ENCODE measurements around the gene LGALS9C. TPM values are rescaled to one million over a fixed set of nuclear protein-coding genes. Genes with fewer than 3 reads are reported as not detected.
"Not testable (repeated sequence)": the region's sequence is repeated elsewhere in the genome, so short reads cannot be mapped to it uniquely, and the experiment has no call there.

The LGALS9C gene
- polyA plus RNA-seq, 1 donor (not counting 4 experiments of a cell fraction or from before 2014, with no cell fraction given): 5.7 TPM

DNA sequence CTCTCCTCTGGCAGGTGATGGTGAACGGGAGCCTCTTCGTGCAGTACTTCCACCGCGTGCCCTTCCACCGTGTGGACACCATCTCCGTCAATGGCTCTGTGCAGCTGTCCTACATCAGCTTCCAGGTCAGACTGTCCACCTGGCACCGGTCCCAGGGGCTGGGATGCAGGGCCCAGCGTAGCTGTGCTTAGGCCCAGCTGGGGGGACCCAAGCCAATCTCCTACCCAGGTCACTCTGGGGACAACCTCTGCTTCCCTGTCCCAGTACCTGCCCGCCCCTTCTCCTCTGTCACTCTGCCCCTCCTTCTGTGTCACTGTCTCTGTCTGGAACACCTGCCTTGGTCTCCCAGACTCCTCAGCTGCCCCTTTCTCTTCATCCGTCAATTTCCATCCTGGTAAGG lies 11.0 kb downstream of the LGALS9C start:
- H2AFZ ChIP-seq (ENCODE audit: control insufficient read depth, low read length); H3K27ac ChIP-seq (ENCODE audit: control insufficient read depth, insufficient read depth, low read length); H3K4me2 ChIP-seq (ENCODE audit: control insufficient read depth, extremely low read depth, insufficient read depth, low read depth, low read length); FAIRE-seq; H3K79me2 ChIP-seq (ENCODE audit: control insufficient read depth, insufficient read depth, low read length); H3K27me3 ChIP-seq (ENCODE audit: control insufficient read depth, extremely low read depth, insufficient read depth, low read length); H4K20me1 ChIP-seq (ENCODE audit: control insufficient read depth, extremely low read depth, insufficient read depth, low read length); H3K9me1 ChIP-seq (ENCODE audit: control insufficient read depth, extremely low read depth, insufficient read depth, low read length); H3K4me3 ChIP-seq (ENCODE audit: control insufficient read depth in 2 of 3, extremely low read depth in 1 of 3, insufficient read depth in 2 of 3, low read depth in 1 of 3, low read length in 3 of 3); H3K9ac ChIP-seq (ENCODE audit: control insufficient read depth, extremely low read depth, insufficient read depth, low read length); dilution Hi-C loops (cut with MboI; ENCODE audit: extremely low pct_ligation_motif_present, low sequenced_read_pairs); DNase-seq (ENCODE audit: low read depth, low spot score); H3K4me1 ChIP-seq (ENCODE audit: control insufficient read depth, extremely low read depth, insufficient read depth, low read length); H3K9me3 ChIP-seq (ENCODE audit: control insufficient read depth, low read depth, low read length); H3K36me3 ChIP-seq (ENCODE audit: control insufficient read depth in 2 of 2, extremely low read depth in 1 of 2, insufficient read depth in 2 of 2, low read length in 2 of 2): not testable (repeated sequence)

DNA sequence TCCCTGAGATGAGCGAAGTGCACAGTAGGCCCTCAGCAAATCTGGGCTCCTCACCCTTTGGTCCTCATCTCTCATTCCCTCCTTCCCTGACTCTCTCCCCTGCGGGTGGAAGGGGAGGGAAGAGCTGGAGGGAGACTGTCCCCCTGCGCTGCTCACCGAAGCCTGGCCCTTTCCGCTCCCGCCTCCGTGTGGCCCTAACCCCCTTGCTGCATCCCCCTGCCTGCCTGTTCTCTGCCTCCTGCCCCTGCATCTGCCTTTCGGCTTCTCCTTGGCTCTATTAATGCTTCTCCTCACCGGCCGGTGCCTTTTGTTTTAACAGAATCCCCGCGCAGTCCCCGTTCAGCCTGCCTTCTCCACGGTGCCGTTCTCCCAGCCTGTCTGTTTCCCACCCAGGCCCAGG lies 12.0 kb downstream of the LGALS9C start:
- H3K4me3 ChIP-seq (ENCODE audit: control insufficient read depth in 2 of 3, extremely low read depth in 1 of 3, insufficient read depth in 2 of 3, low read depth in 1 of 3, low read length in 3 of 3); H2AFZ ChIP-seq (ENCODE audit: control insufficient read depth, low read length); dilution Hi-C loops (cut with MboI; ENCODE audit: extremely low pct_ligation_motif_present, low sequenced_read_pairs); H3K36me3 ChIP-seq (ENCODE audit: control insufficient read depth in 2 of 2, extremely low read depth in 1 of 2, insufficient read depth in 2 of 2, low read length in 2 of 2); H3K9ac ChIP-seq (ENCODE audit: control insufficient read depth, extremely low read depth, insufficient read depth, low read length); H3K27me3 ChIP-seq (ENCODE audit: control insufficient read depth, extremely low read depth, insufficient read depth, low read length); FAIRE-seq; H4K20me1 ChIP-seq (ENCODE audit: control insufficient read depth, extremely low read depth, insufficient read depth, low read length); H3K27ac ChIP-seq (ENCODE audit: control insufficient read depth, insufficient read depth, low read length); H3K4me1 ChIP-seq (ENCODE audit: control insufficient read depth, extremely low read depth, insufficient read depth, low read length); H3K79me2 ChIP-seq (ENCODE audit: control insufficient read depth, insufficient read depth, low read length); H3K4me2 ChIP-seq (ENCODE audit: control insufficient read depth, extremely low read depth, insufficient read depth, low read depth, low read length); H3K9me1 ChIP-seq (ENCODE audit: control insufficient read depth, extremely low read depth, insufficient read depth, low read length); DNase-seq (ENCODE audit: low read depth, low spot score); H3K9me3 ChIP-seq (ENCODE audit: control insufficient read depth, low read depth, low read length): not testable (repeated sequence)

DNA sequence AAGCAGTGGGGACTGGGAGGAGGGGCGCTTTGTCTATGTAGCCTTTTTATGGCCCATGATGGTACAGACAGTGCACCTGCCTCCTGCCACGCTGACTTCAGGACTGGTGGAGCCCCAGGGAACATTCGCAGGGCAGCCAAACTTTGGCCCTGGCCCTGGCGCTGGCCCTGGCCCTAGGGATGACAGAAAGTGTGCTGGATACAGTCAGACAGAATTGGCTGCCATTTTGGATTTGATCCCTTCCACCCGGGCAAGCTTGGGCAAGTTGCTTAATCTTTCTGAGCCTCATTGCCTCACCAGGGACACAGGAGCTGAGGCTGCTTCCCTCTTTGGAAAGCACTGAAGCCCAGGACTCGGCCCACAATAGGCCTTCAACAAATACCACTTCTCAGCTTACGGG lies 13.4 kb downstream of the LGALS9C start:
- H4K20me1 ChIP-seq (ENCODE audit: control insufficient read depth, extremely low read depth, insufficient read depth, low read length); H3K4me3 ChIP-seq (ENCODE audit: control insufficient read depth in 2 of 3, extremely low read depth in 1 of 3, insufficient read depth in 2 of 3, low read depth in 1 of 3, low read length in 3 of 3); dilution Hi-C loops (cut with MboI; ENCODE audit: extremely low pct_ligation_motif_present, low sequenced_read_pairs); H3K9me3 ChIP-seq (ENCODE audit: control insufficient read depth, low read depth, low read length); H3K9me1 ChIP-seq (ENCODE audit: control insufficient read depth, extremely low read depth, insufficient read depth, low read length); H3K4me1 ChIP-seq (ENCODE audit: control insufficient read depth, extremely low read depth, insufficient read depth, low read length); H3K36me3 ChIP-seq (ENCODE audit: control insufficient read depth in 2 of 2, extremely low read depth in 1 of 2, insufficient read depth in 2 of 2, low read length in 2 of 2); H3K79me2 ChIP-seq (ENCODE audit: control insufficient read depth, insufficient read depth, low read length); H3K9ac ChIP-seq (ENCODE audit: control insufficient read depth, extremely low read depth, insufficient read depth, low read length); H3K27me3 ChIP-seq (ENCODE audit: control insufficient read depth, extremely low read depth, insufficient read depth, low read length); H2AFZ ChIP-seq (ENCODE audit: control insufficient read depth, low read length); H3K27ac ChIP-seq (ENCODE audit: control insufficient read depth, insufficient read depth, low read length); DNase-seq (ENCODE audit: low read depth, low spot score); H3K4me2 ChIP-seq (ENCODE audit: control insufficient read depth, extremely low read depth, insufficient read depth, low read depth, low read length): not testable (repeated sequence)
- peak; percentile 49 for FAIRE-seq

DNA sequence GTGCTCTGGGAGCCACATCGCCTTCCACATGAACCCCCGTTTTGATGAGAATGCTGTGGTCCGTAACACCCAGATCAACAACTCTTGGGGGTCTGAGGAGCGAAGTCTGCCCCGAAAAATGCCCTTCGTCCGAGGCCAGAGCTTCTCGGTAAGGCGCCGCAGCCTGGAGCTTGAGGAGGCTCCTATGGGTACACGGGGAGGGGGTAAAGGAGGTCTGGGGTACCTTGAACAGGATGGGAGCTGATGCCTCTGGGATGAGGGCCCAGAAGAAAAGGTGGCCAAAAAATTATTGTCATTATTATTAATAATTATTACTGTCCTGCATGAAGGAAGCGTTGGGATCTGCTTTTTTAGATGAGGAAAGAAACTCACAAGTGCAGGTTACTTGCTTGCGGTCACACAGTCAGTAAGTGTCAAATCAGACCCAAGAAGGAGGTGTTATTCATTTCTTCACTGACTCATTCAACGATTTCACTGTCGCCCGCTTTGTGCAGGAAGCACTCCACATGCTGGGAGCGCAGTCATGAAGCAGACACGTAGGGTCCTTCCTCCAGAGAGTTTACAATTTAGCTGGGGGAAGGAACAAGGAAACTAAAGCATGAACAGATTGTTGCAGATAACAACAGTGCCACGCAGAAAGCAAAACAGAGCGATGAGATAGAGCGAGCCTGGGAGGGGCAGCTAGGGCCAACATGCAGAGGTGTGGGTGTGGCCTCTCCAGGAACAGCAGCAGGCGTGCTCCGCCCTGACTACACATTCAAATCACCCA lies 16.3 kb downstream of the LGALS9C start:
- H3K36me3 ChIP-seq (ENCODE audit: control insufficient read depth in 2 of 2, extremely low read depth in 1 of 2, insufficient read depth in 2 of 2, low read length in 2 of 2); H3K27ac ChIP-seq (ENCODE audit: control insufficient read depth, insufficient read depth, low read length); H3K79me2 ChIP-seq (ENCODE audit: control insufficient read depth, insufficient read depth, low read length); H3K9me3 ChIP-seq (ENCODE audit: control insufficient read depth, low read depth, low read length); H3K9me1 ChIP-seq (ENCODE audit: control insufficient read depth, extremely low read depth, insufficient read depth, low read length); DNase-seq (ENCODE audit: low read depth, low spot score); H3K27me3 ChIP-seq (ENCODE audit: control insufficient read depth, extremely low read depth, insufficient read depth, low read length); dilution Hi-C loops (cut with MboI; ENCODE audit: extremely low pct_ligation_motif_present, low sequenced_read_pairs); H3K4me1 ChIP-seq (ENCODE audit: control insufficient read depth, extremely low read depth, insufficient read depth, low read length); H2AFZ ChIP-seq (ENCODE audit: control insufficient read depth, low read length); H3K4me3 ChIP-seq (ENCODE audit: control insufficient read depth in 2 of 3, extremely low read depth in 1 of 3, insufficient read depth in 2 of 3, low read depth in 1 of 3, low read length in 3 of 3); H4K20me1 ChIP-seq (ENCODE audit: control insufficient read depth, extremely low read depth, insufficient read depth, low read length); H3K9ac ChIP-seq (ENCODE audit: control insufficient read depth, extremely low read depth, insufficient read depth, low read length): not testable (repeated sequence)
- H3K4me2 ChIP-seq (ENCODE audit: control insufficient read depth, extremely low read depth, insufficient read depth, low read depth, low read length): peak overlapping the region; percentile 41
- peak; percentile 97 for FAIRE-seq

DNA sequence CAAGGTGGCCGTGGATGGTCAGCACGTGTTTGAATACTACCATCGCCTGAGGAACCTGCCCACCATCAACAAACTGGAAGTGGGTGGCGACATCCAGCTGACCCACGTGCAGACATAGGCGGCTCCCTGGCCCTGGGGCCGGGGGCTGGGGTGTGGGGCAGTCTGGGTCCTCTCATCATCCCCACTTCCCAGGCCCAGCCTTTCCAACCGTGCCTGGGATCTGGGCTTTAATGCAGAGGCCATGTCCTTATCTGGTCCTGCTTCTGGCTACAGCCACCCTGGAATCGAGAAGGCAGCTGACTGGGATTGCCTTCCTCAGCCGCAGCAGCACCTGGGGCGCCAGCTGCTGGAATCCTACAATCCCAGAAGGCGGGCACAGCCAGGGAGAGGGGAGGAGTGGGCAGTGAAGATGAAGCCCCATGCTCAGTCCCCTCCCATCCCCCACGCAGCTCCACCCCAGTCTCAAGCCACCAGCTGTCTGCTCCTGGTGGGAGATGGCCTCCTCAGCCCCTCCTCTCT lies 17.7 kb downstream of the LGALS9C start:
- H3K9ac ChIP-seq (ENCODE audit: control insufficient read depth, extremely low read depth, insufficient read depth, low read length); H3K79me2 ChIP-seq (ENCODE audit: control insufficient read depth, insufficient read depth, low read length); H3K36me3 ChIP-seq (ENCODE audit: control insufficient read depth in 2 of 2, extremely low read depth in 1 of 2, insufficient read depth in 2 of 2, low read length in 2 of 2); H3K4me2 ChIP-seq (ENCODE audit: control insufficient read depth, extremely low read depth, insufficient read depth, low read depth, low read length); H3K27ac ChIP-seq (ENCODE audit: control insufficient read depth, insufficient read depth, low read length); H3K4me1 ChIP-seq (ENCODE audit: control insufficient read depth, extremely low read depth, insufficient read depth, low read length); H3K4me3 ChIP-seq (ENCODE audit: control insufficient read depth in 2 of 3, extremely low read depth in 1 of 3, insufficient read depth in 2 of 3, low read depth in 1 of 3, low read length in 3 of 3); H4K20me1 ChIP-seq (ENCODE audit: control insufficient read depth, extremely low read depth, insufficient read depth, low read length); dilution Hi-C loops (cut with MboI; ENCODE audit: extremely low pct_ligation_motif_present, low sequenced_read_pairs); H3K27me3 ChIP-seq (ENCODE audit: control insufficient read depth, extremely low read depth, insufficient read depth, low read length); DNase-seq (ENCODE audit: low read depth, low spot score); H3K9me3 ChIP-seq (ENCODE audit: control insufficient read depth, low read depth, low read length); FAIRE-seq; H3K9me1 ChIP-seq (ENCODE audit: control insufficient read depth, extremely low read depth, insufficient read depth, low read length); H2AFZ ChIP-seq (ENCODE audit: control insufficient read depth, low read length): not testable (repeated sequence)
